GM13976 (cell line): ENCODE measurements around the gene ASB14.

Experiments used
- DNase-seq: peaks from one replicate; pipeline ENCODE4 v3.0.0; 2012; ENCODE audit warnings: low spot score
- in situ Hi-C: fragments of 300-500 bp; cut with MboI; formaldehyde crosslinking; loops from one replicate; pipeline ENCODE4 v1.12.0; 2022; ENCODE audit warnings: low sequenced_read_pairs, mixed read lengths, inconsistent platforms; ENCODE audit not compliant: unreplicated experiment
- TF ChIP-seq, protein P1 (sequence below): IDR thresholded peaks from 2 replicates; pipeline ENCODE4 v1.5.1; 2012; ENCODE audit warnings: borderline replicate concordance, mild to moderate bottlenecking; ENCODE audit not compliant: insufficient read depth; ENCODE audit errors: extremely low read depth, missing control alignments, control extremely low read depth

The ASB14 gene

GRCh38 chr3:57257678-57258077, 34.8 kb downstream of the ASB14 start:
- DNase-seq = no peak
- in situ Hi-C loops = no loop called here

DNA sequence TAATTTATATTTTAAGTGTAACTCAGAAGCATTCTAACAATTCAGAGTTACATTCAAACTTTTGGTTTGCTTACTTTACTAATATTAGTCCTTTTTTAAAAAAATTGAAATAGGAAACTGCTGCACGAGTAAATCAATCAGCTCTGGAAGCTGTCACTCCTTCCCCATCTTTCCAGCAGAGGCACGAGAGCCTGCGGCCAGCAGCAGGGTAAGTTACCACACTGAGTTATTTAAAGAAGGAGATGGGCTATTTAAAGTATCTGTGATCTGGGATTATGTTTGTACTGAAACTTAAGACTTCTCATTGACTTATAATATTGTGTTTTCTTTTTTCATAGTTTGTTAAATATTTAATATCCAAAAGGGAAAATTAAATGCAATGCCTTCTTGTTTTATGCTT, 35.6 kb downstream of the ASB14 start:
- TF ChIP-seq, protein P1, sequence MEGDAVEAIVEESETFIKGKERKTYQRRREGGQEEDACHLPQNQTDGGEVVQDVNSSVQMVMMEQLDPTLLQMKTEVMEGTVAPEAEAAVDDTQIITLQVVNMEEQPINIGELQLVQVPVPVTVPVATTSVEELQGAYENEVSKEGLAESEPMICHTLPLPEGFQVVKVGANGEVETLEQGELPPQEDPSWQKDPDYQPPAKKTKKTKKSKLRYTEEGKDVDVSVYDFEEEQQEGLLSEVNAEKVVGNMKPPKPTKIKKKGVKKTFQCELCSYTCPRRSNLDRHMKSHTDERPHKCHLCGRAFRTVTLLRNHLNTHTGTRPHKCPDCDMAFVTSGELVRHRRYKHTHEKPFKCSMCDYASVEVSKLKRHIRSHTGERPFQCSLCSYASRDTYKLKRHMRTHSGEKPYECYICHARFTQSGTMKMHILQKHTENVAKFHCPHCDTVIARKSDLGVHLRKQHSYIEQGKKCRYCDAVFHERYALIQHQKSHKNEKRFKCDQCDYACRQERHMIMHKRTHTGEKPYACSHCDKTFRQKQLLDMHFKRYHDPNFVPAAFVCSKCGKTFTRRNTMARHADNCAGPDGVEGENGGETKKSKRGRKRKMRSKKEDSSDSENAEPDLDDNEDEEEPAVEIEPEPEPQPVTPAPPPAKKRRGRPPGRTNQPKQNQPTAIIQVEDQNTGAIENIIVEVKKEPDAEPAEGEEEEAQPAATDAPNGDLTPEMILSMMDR = no peak
- DNase-seq = no peak
- in situ Hi-C loops = no loop called here

More at GRCh38 chr3:57257678-57258077, 34.8 kb downstream of the ASB14 start:
- TF ChIP-seq, protein P1 = no peak

GRCh38 chr3:57252404-57252803, 40.1 kb downstream of the ASB14 start:
- TF ChIP-seq, protein P1 = no peak
- in situ Hi-C loops = no loop called here

DNA sequence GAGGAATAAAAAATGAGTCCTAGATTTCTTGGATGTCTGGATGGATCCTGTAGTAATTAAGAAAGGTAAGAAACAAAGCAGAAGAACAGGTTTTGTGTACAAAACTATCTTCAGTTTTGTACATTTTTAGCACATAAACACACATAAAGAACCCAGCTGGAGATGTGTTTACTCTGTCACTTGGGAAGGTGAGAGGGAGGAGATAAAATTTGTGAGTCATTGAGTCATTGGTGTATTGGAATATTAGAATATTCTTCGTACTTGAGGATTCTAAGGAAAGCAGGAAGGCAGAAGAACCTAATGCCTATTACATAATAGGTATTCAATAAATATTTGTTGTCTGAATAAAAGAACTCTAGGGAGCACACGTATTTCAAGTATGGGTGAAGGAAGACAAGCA, 47.5 kb downstream of the ASB14 start:
- TF ChIP-seq, protein P1 = no peak
- DNase-seq = no peak
- in situ Hi-C loops = no loop called here

More at GRCh38 chr3:57252404-57252803, 40.1 kb downstream of the ASB14 start:
- DNase-seq = no peak

DNA sequence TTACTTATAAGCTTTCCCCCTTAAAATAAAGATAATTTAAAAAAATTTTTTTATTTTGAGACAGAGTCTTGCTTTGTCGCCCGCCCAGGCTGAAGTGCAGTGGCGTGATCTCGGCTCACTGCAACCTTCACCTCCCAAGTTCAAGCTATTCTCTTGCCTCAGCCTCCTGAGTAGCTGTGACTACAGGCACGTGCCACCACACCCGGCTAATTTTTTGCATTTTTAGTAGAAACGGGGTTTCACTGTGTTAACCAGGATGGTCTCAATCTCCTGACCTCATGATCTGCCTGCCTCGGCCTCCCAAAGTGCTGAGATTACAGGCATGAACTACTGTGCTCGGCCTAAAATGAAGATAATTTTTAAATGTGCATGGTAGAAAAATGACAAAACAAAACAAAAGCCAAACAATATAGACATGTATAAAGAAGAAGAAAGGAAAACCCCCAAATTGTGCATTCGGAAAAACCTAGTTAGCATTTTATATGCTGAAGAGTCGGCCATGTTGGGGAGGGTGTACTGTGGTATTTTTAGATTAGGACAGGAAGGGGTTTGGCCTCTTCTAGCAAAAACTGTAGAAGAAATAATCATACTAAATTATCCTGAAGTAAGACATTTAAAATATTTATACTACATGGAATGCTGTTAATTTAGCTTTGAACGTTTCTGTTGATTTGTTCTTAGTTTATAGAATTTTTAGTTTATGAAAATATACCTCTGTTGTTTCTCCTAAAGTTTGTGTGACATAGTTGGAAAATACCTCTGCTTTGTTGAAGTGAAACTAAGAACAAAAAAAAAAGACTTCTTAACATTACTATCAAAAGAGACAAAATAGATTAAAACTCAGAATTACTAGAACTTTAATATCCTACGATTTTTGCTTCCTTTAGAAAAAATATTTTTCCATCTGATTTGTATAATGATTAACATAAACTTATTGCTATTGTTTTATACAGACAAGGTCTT, 57.6 kb downstream of the ASB14 start:
- in situ Hi-C loops = no loop called here
- peak; percentile 60 for DNase-seq
- TF ChIP-seq, protein P1 = no peak

DNA sequence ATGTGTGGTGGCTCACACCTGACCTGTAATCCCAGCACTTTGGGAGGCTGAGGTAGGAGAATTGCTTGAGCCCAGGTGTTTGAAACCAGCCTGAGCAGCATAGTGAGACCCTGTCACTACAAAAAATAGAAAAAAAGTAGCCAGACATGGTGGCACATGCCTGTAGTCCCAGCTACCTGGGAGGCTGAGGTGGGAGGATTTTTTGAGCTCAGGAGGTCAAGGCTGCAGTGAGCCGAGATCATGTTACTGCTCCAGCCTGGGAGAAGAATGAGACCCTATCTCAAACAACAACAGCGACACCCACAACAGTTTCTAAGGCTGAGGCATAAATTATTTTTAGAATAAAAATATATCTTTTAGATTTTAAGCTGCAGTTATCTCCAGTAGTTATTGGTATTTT, 58.7 kb downstream of the ASB14 start:
- TF ChIP-seq, protein P1 = no peak
- DNase-seq = no peak
- in situ Hi-C loops = no loop called here

DNA sequence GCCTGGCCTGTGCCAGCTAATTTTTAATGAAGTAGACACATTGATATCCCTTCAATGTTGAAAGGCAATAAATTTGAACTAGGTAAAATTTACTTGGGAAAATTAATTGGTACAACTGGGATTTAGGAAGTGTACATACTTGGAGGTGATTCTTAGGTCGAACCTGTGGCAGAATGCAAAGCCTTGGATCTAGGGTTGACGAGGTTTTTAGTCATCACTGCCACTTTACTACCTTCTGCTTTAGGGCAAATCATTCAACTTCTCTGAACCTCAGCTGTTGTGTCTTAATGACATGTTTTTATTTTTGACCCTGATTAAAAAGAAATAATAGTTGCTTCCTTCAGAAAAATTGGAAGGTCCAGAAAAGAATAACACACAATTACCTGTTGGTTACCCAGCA, 62.5 kb downstream of the ASB14 start:
- TF ChIP-seq, protein P1 = no peak
- no peak for DNase-seq
- in situ Hi-C loops = no loop called here
